Pancreas (tissue), 10 donors: ENCODE data around the gene TRAPPC3. TPM values are rescaled to one million over a fixed set of nuclear protein-coding genes. Genes with fewer than 3 reads are reported as not detected.

ENCODE experiments used
- ATAC-seq, 4 donors: fragments of 200-7000 bp; cut with Tn5 transposase; one replicate each; pipeline versions ENCODE4 v1.8.0 to v1.9.1; 2020; ENCODE audit warnings: mild to moderate bottlenecking in 4 of 4, moderate library complexity in 4 of 4
- DNase-seq, 6 donors: peaks; one replicate each; pipeline ENCODE4 v3.0.0-alpha.2; 2020
- FAIRE-seq: peaks from 2 replicates; lab custom pipeline; 2012; peaks lifted over from hg19 to GRCh38; lab: Jason Lieb, UNC
- H3K27ac ChIP-seq, 4 donors: fragments of 200-600 bp; sonication (generic); 1 replicate in 3 of 4; 2 replicates in 1 of 4; pipeline versions ENCODE4 v1.5.0 to v1.8.0; 2020
- H3K27me3 ChIP-seq, 4 donors: fragments of 200-600 bp; one replicate each; pipeline ENCODE4 v1.8.0; 2021
- H3K36me3 ChIP-seq, 3 donors: fragments of 200-600 bp; sonication (generic) in 1 of 3; one replicate each; pipeline versions ENCODE4 v1.5.0 to v1.8.0; 2020 to 2021
- H3K4me1 ChIP-seq, 3 donors: fragments of 200-600 bp; one replicate each; pipeline ENCODE4 v1.8.0; 2021
- H3K4me3 ChIP-seq, 4 donors: fragments of 200-600 bp; sonication (generic) in 2 of 4; one replicate each; pipeline versions ENCODE4 v1.5.0 to v1.8.0; 2020 to 2021
- H3K9me3 ChIP-seq, 4 donors: fragments of 200-600 bp; one replicate each; pipeline ENCODE4 v1.8.0; 2021
- CTCF ChIP-seq, 4 donors: fragments of 200-600 bp; sonication (generic) in 3 of 4; IDR thresholded peaks; one replicate each; pipeline versions ENCODE4 v1.5.0 to v1.8.0; 2021; ENCODE audit warnings: antibody characterized with exemption in 4 of 4
- WGBS, 2 donors: extraction: QIAGEN DNeasy Blood & Tissue Kit; methylation state at CpG; one replicate each; pipeline ENCODE4 v1.1.7; 2013; 5-methylcytosine and 5-hydroxymethylcytosine counted together
- intact Hi-C, 3 donors: fragments of 100-400 bp; cut with DNase I; formaldehyde crosslinking; loops; one replicate each; pipeline versions ENCODE4 v1.11.1 to v1.14.2; 2022
- polyA plus RNA-seq, 2 donors: library from polyadenylated mRNA; stranded (reverse); fragments of 200-250 nt; gene quantifications; one replicate each; pipeline ENCODE4 v1.2.3, GENCODE V29; 2013
- total RNA-seq, 6 donors: library from RNA; stranded (reverse); fragmentation: NEBNext Ultra II Directional in 4 of 6; extraction: Animal tissue kit (Norgen Biotek cat#: 25700) in 4 of 6; gene quantifications; one replicate each; pipeline versions ENCODE4 v1.2.1 to v1.2.4, GENCODE V29; 2021 to 2023
- donor health status: healthy with polysubstance abuse.
- donor health status: DM: no; HTN: no; CAD: no; lungs with moderate emphysema.
- donor health status: DM: no; HTN: no; CAD: no.
- donor health status: control.
- donor health status: control.
- donor health status: Bipolar disorder and iron deficiency.
- donor health status: DM: yes; HTN: yes; CAD: no.
- donor health status: DM: no; HTN: no; CAD: no.
- donor health status: DM: no; HTN: no; CAD: no.
- donor health status: DM: yes; HTN: yes; CAD: no.

TRAPPC3 gene
- total and polyA plus RNA-seq, 8 donors, result 21.8 to 41.5 (median 27.0) TPM

GRCh38 chr1:36126797-36127500 lies 22.3 kb downstream of the TRAPPC3 start:
- 47 to 63% methylated on average over 4 to 7 of the region's 7 CpGs for WGBS, 2 donors
- no peak overlapping the region for H3K4me3 ChIP-seq
- H3K9me3 ChIP-seq, result no peaks in the 10 kb centered on the region
- no peaks in the 10 kb centered on the region for H3K4me1 ChIP-seq
- FAIRE-seq (no peak), DNase-seq (no peak), ATAC-seq (no peak)
- no peaks in the 10 kb centered on the region for H3K36me3 ChIP-seq
- no peaks in the 10 kb centered on the region for H3K27me3 ChIP-seq
- TF ChIP-seq CTCF (IDR thresholded peaks at IDR 0.05), result no peak
- H3K27ac ChIP-seq, result no peak overlapping the region
- intact Hi-C loops, result no loop called here

GRCh38 chr1:36126005-36126716 lies 23.1 kb downstream of the TRAPPC3 start:
- Histone ChIP-seq H3K27ac (no peak overlapping the region), H3K36me3 (no peaks in the 10 kb centered on the region), H3K4me1 (no peaks in the 10 kb centered on the region), H3K4me3 (no peak overlapping the region), H3K9me3 (no peaks in the 10 kb centered on the region), H3K27me3 (no peaks in the 10 kb centered on the region)
- FAIRE-seq (no peak), ATAC-seq (no peak), DNase-seq (no peak)
- WGBS, 2 donors, result 80 to 84% methylated on average over 21 of the region's 21 CpGs
- TF ChIP-seq CTCF (IDR thresholded peaks at IDR 0.05), result no peak
- intact Hi-C loops, result no loop called here

GRCh38 chr1:36125129-36125991 lies 23.9 kb downstream of the TRAPPC3 start, which contains the start of gene COL8A2:
Gene COL8A2, minus strand, starts transcription at chr1:36125222. Its CDS starts 24,980 bp downstream, at chr1:36100242.
- intact Hi-C loops, result no loop called here
- TF ChIP-seq CTCF (IDR thresholded peaks at IDR 0.05), result no peak
- Histone ChIP-seq H3K9me3 (no peaks in the 10 kb centered on the region), H3K27ac (no peak within 1 kb of the TSS), H3K27me3 (no peaks in the 10 kb centered on the region), H3K4me1 (no peaks in the 10 kb centered on the region), H3K36me3 (no peaks in the 10 kb centered on the region), H3K4me3 (peak within 1 kb of the TSS in 2 of 4 donors; percentile 21 to 38)
- peak in 2 of 4 donors; percentile 69 to 74 for ATAC-seq
- FAIRE-seq, result no peak
- WGBS, 2 donors, result 15 to 18% methylated on average over 59 to 77 of the region's 77 CpGs
- peak in 2 of 6 donors; percentile 42 to 72 for DNase-seq

- Histone ChIP-seq H3K36me3 (no peaks in the 10 kb centered on the region), H3K4me1 (no peaks in the 10 kb centered on the region), H3K27ac (no peak overlapping the region), H3K4me3 (peak overlapping the region in 1 of 4 donors; percentile 21), H3K9me3 (no peaks in the 10 kb centered on the region), H3K27me3 (no peaks in the 10 kb centered on the region)
- 24 to 56% methylated on average over 18 to 42 of the region's 42 CpGs for WGBS, 2 donors
- DNase-seq, result no peak
- intact Hi-C loops, result no loop called here
- TF ChIP-seq CTCF (IDR thresholded peaks at IDR 0.05), result no peak
- no peak for ATAC-seq
- FAIRE-seq, result no peak
Observed at GRCh38 chr1:36124404-36125128, 24.7 kb downstream of the TRAPPC3 start.
